NB4 (cell line): Measurements from ENCODE around the gene FAM210A.

Experiments used
- DNase-seq: peaks from one replicate; pipeline ENCODE4 v3.0.0; 2010; ENCODE audit warnings: low read depth
- H3K4me3 ChIP-seq: one replicate; pipeline ENCODE4 v1.5.1; 2011; ENCODE audit warnings: mild to moderate bottlenecking, low read depth, low read length, moderate library complexity
- MYC ChIP-seq: IDR thresholded peaks from 2 replicates; pipeline ENCODE4 v1.6.1; 2011; ENCODE audit warnings: low read depth, low read length
- POLR2A ChIP-seq: IDR thresholded peaks from 2 replicates; pipeline ENCODE4 v1.6.1; 2011; ENCODE audit warnings: mild to moderate bottlenecking; ENCODE audit not compliant: insufficient read length; ENCODE audit errors: extremely low read depth
- TF ChIP-seq, protein P1 (sequence below): IDR thresholded peaks from one replicate; pipeline ENCODE4 v1.5.1; 2012; ENCODE audit warnings: low read depth, low read length
- TF ChIP-seq, protein P2 (sequence below): IDR thresholded peaks from 2 replicates; pipeline ENCODE4 v1.6.1; 2011; ENCODE audit warnings: low read depth, low read length

FAM210A gene

GRCh38 chr18:13614641-13615288 lies 111.6 kb downstream of the FAM210A start:
- TF ChIP-seq, protein P1, sequence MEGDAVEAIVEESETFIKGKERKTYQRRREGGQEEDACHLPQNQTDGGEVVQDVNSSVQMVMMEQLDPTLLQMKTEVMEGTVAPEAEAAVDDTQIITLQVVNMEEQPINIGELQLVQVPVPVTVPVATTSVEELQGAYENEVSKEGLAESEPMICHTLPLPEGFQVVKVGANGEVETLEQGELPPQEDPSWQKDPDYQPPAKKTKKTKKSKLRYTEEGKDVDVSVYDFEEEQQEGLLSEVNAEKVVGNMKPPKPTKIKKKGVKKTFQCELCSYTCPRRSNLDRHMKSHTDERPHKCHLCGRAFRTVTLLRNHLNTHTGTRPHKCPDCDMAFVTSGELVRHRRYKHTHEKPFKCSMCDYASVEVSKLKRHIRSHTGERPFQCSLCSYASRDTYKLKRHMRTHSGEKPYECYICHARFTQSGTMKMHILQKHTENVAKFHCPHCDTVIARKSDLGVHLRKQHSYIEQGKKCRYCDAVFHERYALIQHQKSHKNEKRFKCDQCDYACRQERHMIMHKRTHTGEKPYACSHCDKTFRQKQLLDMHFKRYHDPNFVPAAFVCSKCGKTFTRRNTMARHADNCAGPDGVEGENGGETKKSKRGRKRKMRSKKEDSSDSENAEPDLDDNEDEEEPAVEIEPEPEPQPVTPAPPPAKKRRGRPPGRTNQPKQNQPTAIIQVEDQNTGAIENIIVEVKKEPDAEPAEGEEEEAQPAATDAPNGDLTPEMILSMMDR, result no peak
- TF ChIP-seq, protein P2, sequence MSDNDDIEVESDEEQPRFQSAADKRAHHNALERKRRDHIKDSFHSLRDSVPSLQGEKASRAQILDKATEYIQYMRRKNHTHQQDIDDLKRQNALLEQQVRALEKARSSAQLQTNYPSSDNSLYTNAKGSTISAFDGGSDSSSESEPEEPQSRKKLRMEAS, result no peak
- no peak for TF ChIP-seq MYC
- TF ChIP-seq POLR2A, result no peak
- DNase-seq, result no peak
- H3K4me3 ChIP-seq, result no peak overlapping the region

GRCh38 chr18:13613591-13614501 lies 112.5 kb downstream of the FAM210A start:
- H3K4me3 ChIP-seq, result no peak overlapping the region

More at GRCh38 chr18:13613591-13614501, 112.5 kb downstream of the FAM210A start:
- no peak for DNase-seq
- TF ChIP-seq, protein P1, result no peak
- TF ChIP-seq POLR2A (no peak), MYC (no peak)
- TF ChIP-seq, protein P2, result no peak
